ENCODE measurements around the gene TNFAIP1. TPM values are rescaled to one million over a fixed set of nuclear protein-coding genes. Genes with fewer than 3 reads are reported as not detected.

Gene TNFAIP1
- total RNA-seq, 1 experiment from 2014 or later = 27.5 TPM

Small RNAs within 50 kb of the gene (microRNA-seq; reads per million reads assigned to microRNA genes)
- gene MIR4723 (ENCODE audit: unreplicated experiment) = 2.0 reads per million

Other genes starting within 250 kb of the TNFAIP1 start
- gene TMEM97, start 16.6 kb upstream of the TNFAIP1 start, total RNA-seq (2014; rRNA removed) = 30.3 and 40.5 TPM in 2 replicates
- 12.9 and 23.1 TPM in 2 replicates for gene IFT20, start 289 bp upstream of the TNFAIP1 start, total RNA-seq (2014; rRNA removed)
- gene POLDIP2, start 21.8 kb downstream of the TNFAIP1 start, total RNA-seq (2014; rRNA removed) = 136 and 137 TPM in 2 replicates
- gene SEBOX, start 29.4 kb downstream of the TNFAIP1 start, total RNA-seq (2014; rRNA removed) = not detected in 2 replicates
- gene VTN, start 34.5 kb downstream of the TNFAIP1 start, total RNA-seq (2014; rRNA removed) = not detected in 2 replicates
- gene SARM1, start 35.9 kb downstream of the TNFAIP1 start, total RNA-seq (2014; rRNA removed) = 6.7 and 8.4 TPM in 2 replicates
- gene SLC46A1, start 70.5 kb downstream of the TNFAIP1 start, total RNA-seq (2014; rRNA removed) = 10.4 and 12.9 TPM in 2 replicates
- not detected in 2 replicates for gene SLC13A2, start 137.9 kb downstream of the TNFAIP1 start, total RNA-seq (2014; rRNA removed)
- not detected in 2 replicates for gene FOXN1, start 170.6 kb downstream of the TNFAIP1 start, total RNA-seq (2014; rRNA removed)
- 68.4 and 82.1 TPM in 2 replicates for gene UNC119, start 216.9 kb downstream of the TNFAIP1 start, total RNA-seq (2014; rRNA removed)
- gene PIGS, start 235.8 kb downstream of the TNFAIP1 start, total RNA-seq (2014; rRNA removed) = 15.8 and 22.4 TPM in 2 replicates
- 42.6 and 72.9 TPM in 2 replicates for gene ALDOC, start 241.1 kb downstream of the TNFAIP1 start, total RNA-seq (2014; rRNA removed)

Measured in PC-3 (cell line).